GM18499 (cell line): ENCODE results near the gene TSPAN14.
"Not testable (repeated sequence)": the region's sequence is repeated elsewhere in the genome, so short reads cannot be mapped to it uniquely, and the experiment has no call there.

ENCODE experiments used
- ATAC-seq: cut with Tn5 transposase; IDR thresholded peaks from one replicate; pipeline ENCODE4 v1.9.1; 2021; ENCODE audit warnings: moderate number of reproducible peaks; ENCODE audit not compliant: insufficient read depth, unreplicated experiment

Gene TSPAN14

GRCh38 chr10:80453842-80454512 lies at the start of gene TSPAN14:
Gene TSPAN14 (plus strand): TSS chr10:80454310. CDS start chr10:80489234, 34,924 bp downstream.
- ATAC-seq = no peak

- ATAC-seq = no peak
These were observed 49.1 kb upstream of the TSPAN14 start for GRCh38 chr10:80405035-80405434.

GRCh38 chr10:80405626-80406025 lies 48.5 kb upstream of the TSPAN14 start:
- no peak for ATAC-seq

- no peak for ATAC-seq
These were observed 47.9 kb upstream of the TSPAN14 start for GRCh38 chr10:80406204-80406603.

GRCh38 chr10:80407812-80408241 lies 46.3 kb upstream of the TSPAN14 start:
- ATAC-seq = peak; percentile 23

GRCh38 chr10:80408242-80409101 lies 45.6 kb upstream of the TSPAN14 start, which contains the start of gene PRXL2A:
Gene PRXL2A (plus strand): TSS chr10:80408551. CDS start chr10:80420468, 11,917 bp downstream.
- ATAC-seq = peak; percentile 57

GRCh38 chr10:80409121-80409520 lies 45.0 kb upstream of the TSPAN14 start:
- ATAC-seq = no peak

GRCh38 chr10:80410122-80410521 lies 44.0 kb upstream of the TSPAN14 start:
- no peak for ATAC-seq

- ATAC-seq = no peak
These were observed 43.4 kb upstream of the TSPAN14 start for GRCh38 chr10:80410578-80411145.

- ATAC-seq = no peak
These were observed 42.8 kb upstream of the TSPAN14 start for GRCh38 chr10:80411267-80411668.

GRCh38 chr10:80411681-80412220 lies 42.4 kb upstream of the TSPAN14 start:
- ATAC-seq = no peak

GRCh38 chr10:80412486-80412885 lies 41.6 kb upstream of the TSPAN14 start:
- ATAC-seq = no peak

GRCh38 chr10:80413271-80413996 lies 40.7 kb upstream of the TSPAN14 start:
- no peak for ATAC-seq

GRCh38 chr10:80414142-80414895 lies 39.8 kb upstream of the TSPAN14 start:
- no peak for ATAC-seq

GRCh38 chr10:80415734-80416478 lies 38.2 kb upstream of the TSPAN14 start:
- no peak for ATAC-seq

GRCh38 chr10:80416479-80417098 lies 37.5 kb upstream of the TSPAN14 start:
- ATAC-seq = no peak

- not testable (repeated sequence) for ATAC-seq
These were observed 36.9 kb upstream of the TSPAN14 start for GRCh38 chr10:80417256-80417655.

GRCh38 chr10:80421050-80421706 lies 32.9 kb upstream of the TSPAN14 start:
- ATAC-seq = no peak
